GM19324 (cell line): Measurements from ENCODE around the gene DONSON.

Source experiments
- ATAC-seq: cut with Tn5 transposase; IDR thresholded peaks from one replicate; pipeline ENCODE4 v1.9.1; 2021; ENCODE audit warnings: mild to moderate bottlenecking, moderate library complexity; ENCODE audit not compliant: unreplicated experiment, low FRiP score

Gene DONSON

DNA sequence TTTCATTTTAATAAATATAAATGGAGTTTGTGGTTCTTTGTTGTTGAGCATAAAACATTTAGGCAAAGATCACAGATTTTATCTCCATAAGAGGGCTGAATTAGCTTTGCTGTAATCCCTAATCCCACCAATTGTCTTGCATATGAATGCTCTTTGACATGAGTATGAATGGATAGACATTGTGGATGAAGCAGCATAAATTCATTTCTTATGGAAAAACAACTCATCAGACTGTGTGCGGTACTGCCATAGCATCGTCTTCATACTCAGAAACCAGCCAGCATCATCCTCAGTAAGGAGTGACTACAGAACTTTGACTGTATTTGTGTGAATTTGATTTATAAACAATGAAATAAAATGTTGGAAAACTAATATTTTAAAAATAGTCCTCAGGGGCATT is 26.1 kb downstream of the DONSON start:
- ATAC-seq = no peak

DNA sequence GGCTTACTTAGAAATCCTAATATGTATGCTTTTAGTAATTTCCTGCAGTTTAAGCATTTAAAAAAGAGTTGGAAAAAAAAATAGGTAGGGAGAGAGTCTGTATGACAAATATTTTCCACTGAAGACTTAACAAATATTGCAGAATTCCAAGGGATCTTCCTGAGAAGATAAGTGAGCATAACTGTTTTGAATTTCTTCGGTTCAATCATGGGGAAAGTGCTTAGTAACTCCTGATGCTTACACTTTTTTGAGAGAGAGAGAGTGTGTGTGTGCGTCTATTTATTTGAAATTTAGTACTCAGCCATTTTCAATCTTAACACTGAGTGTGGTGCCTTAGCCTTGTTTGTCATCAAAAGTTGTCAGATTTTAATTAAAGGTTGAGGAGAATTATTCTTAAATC is 27.1 kb downstream of the DONSON start:
- ATAC-seq = no peak

DNA sequence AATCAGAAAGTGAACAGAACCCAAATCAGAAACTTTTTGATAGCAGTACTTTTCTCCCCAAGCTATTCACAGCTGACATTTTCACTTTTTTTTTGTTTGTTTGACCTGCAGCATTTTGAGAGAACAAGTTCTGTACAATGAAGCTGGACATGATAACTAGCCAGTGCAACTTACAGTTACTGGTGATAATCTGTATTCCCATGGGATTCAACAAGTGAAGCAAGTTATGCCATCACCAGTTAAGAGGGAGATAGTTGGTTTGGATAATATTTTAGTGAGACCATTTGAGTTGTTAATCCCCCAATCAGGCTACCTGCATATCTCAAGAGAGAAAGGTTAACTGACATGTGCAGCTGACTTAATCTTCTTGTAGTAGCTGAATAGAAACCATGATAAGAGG is 27.5 kb downstream of the DONSON start:
- ATAC-seq = no peak

DNA sequence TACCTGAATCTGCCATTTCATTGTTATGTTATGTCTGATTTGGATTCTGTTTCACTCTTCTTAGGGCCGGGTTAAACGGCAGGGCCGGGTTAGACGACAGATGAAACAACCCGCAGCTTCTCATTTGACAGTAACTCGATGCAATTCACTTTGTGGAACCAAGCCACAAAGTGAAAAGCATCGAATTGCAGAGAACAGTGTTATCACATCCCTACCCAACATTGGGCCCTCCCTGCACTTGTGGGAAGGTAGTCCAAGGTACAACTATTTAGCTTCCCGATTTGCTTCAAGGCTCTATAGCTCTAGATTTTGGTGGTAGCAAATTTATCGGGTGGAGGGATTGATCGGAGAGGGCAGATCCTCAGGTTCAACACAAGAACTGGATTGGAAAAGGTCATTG is 28.7 kb downstream of the DONSON start:
- no peak for ATAC-seq

DNA sequence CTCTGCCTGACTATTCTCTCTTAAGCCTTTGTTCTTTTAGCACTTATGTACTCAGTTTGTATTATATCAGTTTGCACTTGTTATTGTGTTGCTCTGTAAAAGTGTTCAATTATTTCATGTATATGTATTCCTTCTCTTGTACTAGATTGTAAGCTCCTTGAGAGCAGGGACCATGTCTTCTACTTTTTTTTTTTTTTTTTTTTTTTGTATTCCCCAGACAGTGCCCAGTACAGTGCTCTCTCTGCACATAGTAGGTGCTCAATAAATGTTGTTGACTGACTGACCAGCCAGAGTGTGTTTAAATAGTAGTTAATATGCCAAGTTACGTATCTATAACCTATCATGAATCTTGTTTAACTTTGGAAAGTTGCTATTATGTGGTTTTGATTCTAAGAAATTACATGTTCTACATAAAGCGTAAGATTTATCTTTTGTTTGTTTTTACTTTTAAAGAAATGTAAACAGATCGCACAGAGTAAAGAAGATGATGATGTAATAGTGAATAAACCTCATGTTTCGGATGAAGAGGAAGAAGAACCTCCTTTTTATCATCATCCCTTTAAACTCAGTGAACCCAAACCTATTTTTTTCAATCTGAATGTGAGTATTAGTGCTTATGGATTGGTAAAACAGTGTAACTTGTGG is 29.6 kb downstream of the DONSON start:
- no peak for ATAC-seq

DNA sequence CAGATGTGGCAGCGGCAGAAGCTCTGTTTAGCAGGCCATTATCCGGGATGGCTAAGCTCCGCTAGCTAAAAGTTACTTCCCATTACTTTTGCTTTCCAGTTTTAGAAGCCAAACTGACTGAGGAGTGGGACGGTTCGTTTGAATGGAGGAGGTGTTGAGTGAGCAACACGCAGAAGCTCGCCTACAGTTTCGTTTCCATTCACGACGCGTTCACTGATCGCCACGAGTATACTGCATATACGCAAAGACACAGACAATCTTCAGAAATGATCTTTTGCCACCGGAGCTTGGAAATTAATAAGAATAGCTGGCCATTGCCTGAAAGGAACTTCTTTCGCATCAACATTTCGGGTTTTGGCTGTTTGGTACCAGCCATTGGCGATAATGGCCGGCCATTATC is 31.0 kb downstream of the DONSON start:
- no peak for ATAC-seq

DNA sequence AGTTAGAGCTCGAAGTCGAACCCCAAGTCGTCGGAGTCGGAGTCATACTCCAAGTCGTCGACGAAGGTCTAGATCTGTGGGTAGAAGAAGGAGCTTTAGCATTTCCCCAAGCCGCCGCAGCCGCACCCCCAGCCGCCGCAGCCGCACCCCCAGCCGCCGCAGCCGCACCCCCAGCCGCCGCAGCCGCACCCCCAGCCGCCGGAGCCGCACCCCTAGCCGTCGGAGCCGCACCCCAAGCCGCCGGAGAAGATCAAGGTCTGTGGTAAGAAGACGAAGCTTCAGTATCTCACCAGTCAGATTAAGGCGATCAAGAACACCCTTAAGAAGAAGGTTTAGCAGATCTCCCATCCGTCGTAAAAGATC is 33.5 kb downstream of the DONSON start:
- no peak for ATAC-seq

DNA sequence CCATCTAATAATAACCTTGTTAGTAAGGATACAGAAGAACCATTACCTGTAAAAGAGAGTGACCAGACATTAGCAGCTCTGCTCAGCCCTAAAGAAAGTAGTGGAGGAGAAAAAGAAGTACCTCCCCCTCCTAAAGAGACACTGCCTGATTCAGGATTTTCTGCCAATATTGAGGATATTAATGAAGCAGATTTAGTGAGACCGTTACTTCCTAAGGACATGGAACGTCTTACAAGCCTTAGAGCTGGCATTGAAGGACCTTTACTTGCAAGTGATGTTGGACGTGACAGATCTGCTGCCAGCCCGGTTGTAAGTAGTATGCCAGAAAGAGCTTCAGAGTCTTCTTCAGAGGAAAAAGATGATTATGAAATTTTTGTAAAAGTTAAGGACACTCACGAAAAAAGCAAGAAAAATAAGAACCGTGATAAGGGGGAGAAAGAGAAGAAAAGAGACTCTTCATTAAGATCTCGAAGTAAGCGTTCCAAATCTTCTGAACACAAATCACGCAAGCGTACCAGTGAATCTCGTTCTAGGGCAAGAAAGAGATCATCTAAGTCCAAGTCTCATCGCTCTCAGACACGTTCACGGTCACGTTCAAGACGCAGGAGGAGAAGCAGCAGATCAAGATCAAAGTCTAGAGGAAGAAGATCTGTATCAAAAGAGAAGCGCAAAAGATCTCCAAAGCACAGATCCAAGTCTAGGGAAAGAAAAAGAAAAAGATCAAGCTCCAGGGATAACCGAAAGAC is 34.1 kb downstream of the DONSON start:
- ATAC-seq = no peak

DNA sequence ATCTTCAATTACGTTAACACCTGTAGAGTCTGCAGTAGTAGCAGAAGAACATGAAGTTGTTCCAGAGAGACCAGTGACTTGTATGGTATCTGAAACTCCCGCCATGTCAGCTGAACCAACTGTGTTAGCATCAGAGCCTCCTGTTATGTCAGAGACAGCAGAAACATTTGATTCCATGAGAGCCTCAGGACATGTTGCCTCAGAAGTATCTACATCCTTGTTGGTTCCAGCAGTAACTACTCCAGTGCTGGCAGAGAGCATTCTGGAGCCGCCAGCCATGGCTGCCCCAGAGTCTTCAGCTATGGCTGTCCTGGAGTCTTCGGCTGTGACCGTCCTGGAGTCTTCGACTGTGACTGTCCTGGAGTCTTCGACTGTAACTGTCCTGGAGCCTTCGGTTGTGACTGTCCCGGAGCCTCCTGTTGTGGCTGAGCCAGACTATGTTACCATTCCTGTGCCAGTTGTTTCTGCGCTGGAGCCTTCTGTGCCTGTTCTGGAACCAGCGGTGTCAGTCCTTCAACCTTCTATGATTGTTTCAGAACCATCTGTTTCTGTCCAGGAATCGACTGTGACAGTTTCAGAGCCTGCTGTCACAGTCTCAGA is 35.4 kb downstream of the DONSON start:
- ATAC-seq = no peak

DNA sequence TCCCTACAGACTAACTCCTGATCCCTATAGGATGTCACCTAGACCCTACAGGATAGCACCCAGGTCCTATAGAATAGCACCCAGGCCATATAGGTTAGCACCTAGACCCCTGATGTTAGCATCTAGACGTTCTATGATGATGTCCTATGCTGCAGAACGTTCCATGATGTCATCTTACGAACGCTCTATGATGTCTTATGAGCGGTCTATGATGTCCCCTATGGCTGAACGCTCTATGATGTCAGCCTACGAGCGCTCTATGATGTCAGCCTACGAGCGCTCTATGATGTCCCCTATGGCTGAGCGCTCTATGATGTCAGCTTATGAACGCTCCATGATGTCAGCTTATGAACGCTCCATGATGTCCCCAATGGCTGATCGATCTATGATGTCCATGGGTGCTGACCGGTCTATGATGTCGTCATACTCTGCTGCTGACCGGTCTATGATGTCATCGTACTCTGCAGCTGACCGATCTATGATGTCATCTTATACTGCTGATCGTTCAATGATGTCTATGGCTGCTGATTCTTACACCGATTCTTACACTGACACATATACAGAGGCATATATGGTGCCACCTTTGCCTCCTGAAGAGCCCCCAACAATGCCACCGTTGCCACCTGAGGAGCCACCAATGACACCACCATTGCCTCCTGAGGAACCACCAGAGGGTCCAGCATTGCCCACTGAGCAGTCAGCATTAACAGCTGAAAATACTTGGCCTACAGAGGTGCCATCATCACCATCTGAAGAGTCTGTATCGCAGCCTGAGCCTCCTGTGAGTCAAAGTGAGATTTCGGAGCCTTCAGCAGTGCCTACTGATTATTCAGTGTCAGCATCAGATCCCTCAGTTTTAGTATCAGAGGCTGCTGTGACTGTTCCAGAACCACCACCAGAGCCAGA is 36.1 kb downstream of the DONSON start:
- no peak for ATAC-seq

DNA sequence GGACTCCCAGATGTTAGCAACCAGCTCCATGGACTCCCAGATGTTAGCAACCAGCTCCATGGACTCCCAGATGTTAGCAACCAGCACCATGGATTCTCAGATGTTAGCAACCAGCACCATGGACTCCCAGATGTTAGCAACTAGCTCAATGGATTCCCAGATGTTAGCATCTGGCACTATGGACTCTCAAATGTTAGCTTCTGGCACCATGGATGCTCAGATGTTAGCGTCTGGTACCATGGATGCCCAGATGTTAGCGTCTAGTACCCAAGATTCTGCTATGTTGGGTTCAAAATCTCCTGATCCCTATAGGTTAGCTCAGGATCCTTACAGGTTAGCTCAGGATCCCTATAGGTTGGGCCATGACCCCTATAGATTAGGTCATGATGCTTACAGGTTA is 36.8 kb downstream of the DONSON start:
- no peak for ATAC-seq

DNA sequence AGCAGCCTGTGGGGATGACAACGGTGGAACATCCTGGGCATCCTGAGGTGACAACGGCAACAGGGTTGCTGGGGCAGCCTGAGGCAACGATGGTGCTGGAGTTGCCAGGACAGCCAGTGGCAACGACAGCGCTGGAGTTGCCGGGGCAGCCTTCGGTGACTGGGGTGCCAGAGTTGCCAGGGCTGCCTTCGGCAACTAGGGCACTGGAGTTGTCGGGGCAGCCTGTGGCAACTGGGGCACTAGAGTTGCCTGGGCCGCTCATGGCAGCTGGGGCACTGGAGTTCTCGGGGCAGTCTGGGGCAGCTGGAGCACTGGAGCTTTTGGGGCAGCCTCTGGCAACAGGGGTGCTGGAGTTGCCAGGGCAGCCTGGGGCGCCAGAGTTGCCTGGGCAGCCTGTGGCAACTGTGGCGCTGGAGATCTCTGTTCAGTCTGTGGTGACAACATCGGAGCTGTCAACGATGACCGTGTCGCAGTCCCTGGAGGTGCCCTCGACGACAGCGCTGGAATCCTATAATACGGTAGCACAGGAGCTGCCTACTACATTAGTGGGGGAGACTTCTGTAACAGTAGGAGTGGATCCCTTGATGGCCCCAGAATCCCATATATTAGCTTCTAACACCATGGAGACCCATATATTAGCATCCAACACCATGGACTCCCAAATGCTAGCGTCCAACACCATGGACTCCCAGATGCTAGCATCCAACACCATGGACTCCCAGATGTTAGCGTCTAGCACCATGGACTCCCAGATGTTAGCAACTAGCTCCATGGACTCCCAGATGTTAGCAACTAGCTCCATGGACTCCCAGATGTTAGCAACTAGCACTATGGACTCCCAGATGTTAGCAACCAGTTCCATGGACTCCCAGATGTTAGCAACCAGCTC is 37.5 kb downstream of the DONSON start:
- ATAC-seq = no peak

DNA sequence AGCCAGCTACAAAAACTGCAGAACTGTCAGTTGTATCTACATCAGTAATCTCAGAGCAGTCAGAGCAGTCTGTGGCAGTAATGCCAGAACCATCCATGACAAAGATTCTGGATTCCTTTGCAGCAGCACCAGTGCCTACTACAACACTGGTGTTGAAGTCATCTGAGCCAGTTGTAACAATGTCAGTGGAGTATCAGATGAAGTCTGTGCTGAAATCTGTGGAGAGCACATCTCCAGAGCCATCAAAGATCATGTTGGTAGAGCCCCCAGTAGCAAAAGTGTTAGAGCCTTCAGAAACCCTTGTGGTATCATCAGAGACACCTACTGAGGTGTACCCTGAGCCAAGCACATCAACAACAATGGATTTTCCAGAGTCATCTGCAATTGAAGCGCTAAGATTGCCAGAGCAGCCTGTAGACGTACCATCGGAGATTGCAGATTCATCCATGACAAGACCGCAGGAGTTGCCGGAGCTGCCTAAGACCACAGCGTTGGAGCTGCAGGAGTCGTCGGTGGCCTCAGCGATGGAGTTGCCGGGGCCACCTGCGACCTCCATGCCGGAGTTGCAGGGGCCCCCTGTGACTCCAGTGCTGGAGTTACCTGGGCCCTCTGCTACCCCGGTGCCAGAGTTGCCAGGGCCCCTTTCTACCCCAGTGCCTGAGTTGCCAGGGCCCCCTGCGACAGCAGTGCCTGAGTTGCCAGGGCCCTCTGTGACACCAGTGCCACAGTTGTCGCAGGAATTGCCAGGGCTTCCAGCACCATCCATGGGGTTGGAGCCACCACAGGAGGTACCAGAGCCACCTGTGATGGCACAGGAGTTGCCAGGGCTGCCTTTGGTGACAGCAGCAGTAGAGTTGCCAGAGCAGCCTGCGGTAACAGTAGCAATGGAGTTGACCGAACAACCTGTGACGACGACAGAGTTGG is 38.4 kb downstream of the DONSON start:
- no peak for ATAC-seq

DNA sequence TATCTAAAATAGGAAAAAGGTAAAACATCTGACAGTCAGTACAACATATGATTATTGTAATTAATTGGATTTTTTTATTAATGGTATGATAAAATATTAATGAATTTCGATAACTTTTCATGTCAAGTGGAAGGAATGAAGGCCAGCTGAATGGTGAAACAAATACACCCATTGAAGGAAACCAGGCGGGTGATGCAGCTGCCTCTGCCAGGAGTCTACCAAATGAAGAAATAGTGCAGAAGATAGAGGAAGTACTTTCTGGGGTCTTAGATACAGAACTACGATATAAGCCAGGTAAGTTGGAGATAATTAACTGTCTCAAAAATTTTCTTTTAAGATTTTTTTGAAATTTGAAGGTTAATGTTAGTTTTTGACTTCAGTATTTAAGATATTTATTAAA is 42.4 kb downstream of the DONSON start:
- ATAC-seq = no peak

DNA sequence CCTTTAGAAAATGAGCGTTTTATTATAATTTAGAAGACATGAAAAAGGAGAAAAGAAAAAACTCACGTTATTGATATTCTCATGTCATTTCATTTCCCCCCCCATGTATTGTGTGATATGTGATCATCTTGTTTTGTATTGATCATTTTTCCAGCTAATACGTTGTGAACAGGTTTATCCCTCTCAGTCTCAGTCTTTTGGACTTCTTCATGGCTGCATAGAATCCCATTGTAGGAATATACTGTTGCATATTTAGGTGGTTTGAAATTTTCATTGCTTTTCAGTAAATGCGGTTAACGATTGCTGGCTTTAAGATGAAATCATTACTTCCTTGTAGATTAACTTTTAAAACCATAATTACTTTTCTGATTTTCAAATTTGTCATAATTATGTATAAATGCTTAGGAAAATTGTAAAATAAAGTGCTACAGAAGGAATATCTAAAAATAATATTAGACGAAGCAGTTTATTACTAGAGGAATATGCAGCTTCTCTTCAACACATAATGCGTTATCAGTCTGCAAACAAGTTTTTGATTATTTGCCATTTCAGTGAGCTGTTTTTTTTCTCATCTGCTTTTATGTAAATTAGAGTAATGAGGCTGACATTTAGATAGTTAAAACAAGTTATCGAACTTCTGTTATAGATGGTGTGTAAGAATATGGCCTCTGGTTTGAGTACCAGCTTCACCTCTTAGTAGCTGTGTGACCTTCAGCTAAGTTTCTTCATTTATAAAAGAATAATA is 43.9 kb downstream of the DONSON start:
- no peak for ATAC-seq

DNA sequence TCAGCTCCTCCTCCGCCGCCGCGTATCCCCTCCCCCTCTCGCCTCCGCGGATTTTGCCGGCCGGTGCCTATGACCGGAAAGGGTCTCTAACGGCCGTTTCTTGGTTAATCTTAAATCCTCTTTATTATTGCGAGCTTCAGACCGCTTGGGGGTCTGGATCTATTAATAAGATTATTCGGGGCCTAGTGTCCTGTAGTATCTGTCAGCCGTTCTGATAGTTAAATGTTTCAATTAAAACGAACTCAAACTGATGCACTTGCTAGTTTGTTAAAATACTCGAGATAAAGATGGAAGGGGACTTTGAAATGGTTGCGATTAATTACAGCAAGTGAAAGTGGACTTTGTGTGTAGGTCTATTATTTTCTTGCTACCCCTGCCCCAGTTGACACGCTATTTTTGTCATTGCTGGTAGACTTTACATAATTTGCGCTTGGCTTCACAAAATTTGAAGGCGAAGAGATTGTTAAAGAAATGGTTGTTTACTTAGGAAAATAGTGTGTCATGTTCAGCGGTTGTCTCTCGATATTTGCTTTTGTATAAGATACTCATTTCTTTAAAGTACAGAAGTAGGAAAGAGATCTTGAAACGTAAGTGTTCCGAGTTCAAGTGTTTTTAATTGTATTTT is 44.9 kb downstream of the DONSON start:
- ATAC-seq = no peak

DNA sequence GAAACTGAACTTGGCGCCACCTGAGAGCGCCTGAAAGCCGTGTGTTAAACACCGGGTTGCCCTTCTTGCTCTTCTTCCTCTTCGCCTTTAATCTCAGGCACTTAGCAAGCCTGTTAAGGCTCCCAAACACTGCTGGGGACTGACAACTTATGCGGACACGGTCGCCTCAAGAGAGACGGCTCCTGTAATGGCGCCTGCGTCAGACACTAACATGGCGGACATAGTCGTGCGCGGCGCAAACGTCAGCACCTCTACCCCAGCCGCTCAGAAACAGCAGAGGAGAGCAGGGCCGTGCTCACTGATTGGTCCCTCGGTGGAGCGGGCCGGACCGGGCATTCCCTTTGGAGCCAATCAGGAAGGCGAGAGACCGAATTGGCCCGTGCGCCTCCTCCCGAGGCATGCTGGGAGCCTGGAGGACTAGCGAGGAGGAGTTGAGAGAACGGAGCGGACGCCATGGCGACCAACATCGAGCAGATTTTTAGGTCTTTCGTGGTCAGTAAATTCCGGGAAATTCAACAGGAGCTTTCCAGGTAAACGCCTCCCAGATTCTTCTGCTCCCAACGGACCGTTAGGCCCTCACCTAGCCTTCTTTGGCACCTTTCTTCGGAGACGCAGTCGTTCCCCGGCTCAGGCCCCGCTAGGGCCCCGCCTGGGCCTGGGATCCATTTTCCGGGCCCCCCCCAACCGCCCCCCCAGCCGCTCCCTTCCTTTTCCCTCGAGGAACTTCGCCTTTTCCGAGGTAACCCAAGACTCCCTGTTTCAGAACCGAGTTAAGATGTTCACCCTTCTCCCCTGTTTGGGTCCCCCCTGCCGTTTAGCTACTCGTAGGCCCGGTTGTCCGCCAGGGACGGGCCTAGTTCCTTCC is 45.6 kb downstream of the DONSON start, which contains the start of gene SON:
Gene SON (plus strand): TSS at position 399 of the 865 bp plus-strand sequence. CDS start 55 bp downstream, at position 454.
- ATAC-seq = peak; percentile 94
